GM23248 (cell line): Measurements from ENCODE around the gene GPC4. TPM values are rescaled to one million over a fixed set of nuclear protein-coding genes. Genes with fewer than 3 reads are reported as not detected.

Experiments
- DNase-seq: peaks from one replicate; pipeline ENCODE4 v3.0.0-alpha.2; 2015
- H2AFZ ChIP-seq: fragments of 200-600 bp; sonication (generic); 2 replicates; pipeline ENCODE4 v1.6.1; 2016; ENCODE audit warnings: antibody characterized with exemption
- H3F3A ChIP-seq: fragments of 200-600 bp; sonication (generic); 2 replicates; pipeline ENCODE4 v1.6.1; 2016; ENCODE audit warnings: mild to moderate bottlenecking, antibody characterized with exemption, mixed run types; ENCODE audit not compliant: insufficient read depth
- H3K27ac ChIP-seq: fragments of 200-600 bp; sonication (generic); 2 replicates; pipeline ENCODE4 v1.5.1; 2016; ENCODE audit warnings: mild to moderate bottlenecking
- H3K27me3 ChIP-seq: fragments of 200-600 bp; sonication (generic); replicated peaks from 2 replicates; pipeline ENCODE4 v1.6.1; 2016; ENCODE audit warnings: mild to moderate bottlenecking; ENCODE audit not compliant: insufficient read depth
- H3K36me3 ChIP-seq: fragments of 200-600 bp; sonication (generic); 2 replicates; pipeline ENCODE4 v1.6.1; 2016; ENCODE audit warnings: low read depth, mild to moderate bottlenecking
- H3K4me1 ChIP-seq: fragments of 200-600 bp; sonication (generic); 2 replicates; pipeline ENCODE4 v1.6.1; 2016; ENCODE audit warnings: mild to moderate bottlenecking; ENCODE audit not compliant: insufficient read depth
- H3K4me2 ChIP-seq: fragments of 200-600 bp; sonication (generic); one replicate; pipeline ENCODE4 v1.6.1; 2016; ENCODE audit warnings: mild to moderate bottlenecking; ENCODE audit not compliant: unreplicated experiment
- H3K4me3 ChIP-seq: fragments of 200-600 bp; sonication (generic); 2 replicates; pipeline ENCODE4 v1.5.1; 2016; ENCODE audit warnings: mild to moderate bottlenecking
- H3K79me2 ChIP-seq: fragments of 200-600 bp; sonication (generic); 2 replicates; pipeline ENCODE4 v1.6.1; 2016; ENCODE audit warnings: mild to moderate bottlenecking; ENCODE audit not compliant: insufficient read depth
- H3K9ac ChIP-seq: fragments of 200-600 bp; sonication (generic); 2 replicates; pipeline ENCODE4 v1.6.1; 2016; ENCODE audit warnings: mild to moderate bottlenecking
- H3K9me2 ChIP-seq: fragments of 200-600 bp; sonication (generic); 2 replicates; pipeline ENCODE4 v1.6.1; 2016; ENCODE audit warnings: mixed run types, mild to moderate bottlenecking, moderate library complexity; ENCODE audit not compliant: insufficient read depth
- H3K9me3 ChIP-seq: fragments of 200-600 bp; sonication (generic); one replicate; pipeline ENCODE4 v1.6.1; 2017; ENCODE audit warnings: low read depth
- H4K20me1 ChIP-seq: fragments of 200-600 bp; sonication (generic); 2 replicates; pipeline ENCODE4 v1.6.0; 2016; ENCODE audit not compliant: insufficient read depth
- EZH2 ChIP-seq: fragments of 200-600 bp; sonication (generic); IDR thresholded peaks from 2 replicates; pipeline ENCODE4 v1.6.1; 2018; ENCODE audit warnings: antibody characterized with exemption, mild to moderate bottlenecking; ENCODE audit not compliant: insufficient read depth, poor library complexity, severe bottlenecking
- EZH2phosphoT487 ChIP-seq: fragments of 200-600 bp; sonication (generic); IDR thresholded peaks from 2 replicates; pipeline ENCODE4 v1.6.1; 2018; ENCODE audit warnings: antibody characterized with exemption, moderate library complexity, mild to moderate bottlenecking, low read depth; ENCODE audit not compliant: insufficient read depth
- WGBS, 2 experiments: methylation state at CpG; one replicate each; pipeline ENCODE4 v1.1.6; 2015 to 2017; ENCODE audit warnings: low lambda C conversion rate in 2 of 2, low coverage in 1 of 2; ENCODE audit errors: missing lambda C conversion rate in 2 of 2; 5-methylcytosine and 5-hydroxymethylcytosine counted together
- in situ Hi-C: fragments of 300-500 bp; cut with MboI; formaldehyde crosslinking; loops from 2 replicates; pipeline ENCODE4 v1.15.0; 2020
- polyA plus RNA-seq: library from polyadenylated mRNA; unstranded; fragments of >200 nt; fragmentation: Nextera tagmentation; extraction: Ambion mirVana; gene quantifications from 2 replicates; pipeline ENCODE4 v1.2.1, GENCODE V29; 2016
- total RNA-seq: library from RNA; depleted of rRNA; stranded (reverse); fragments of >200 nt; shearing (Covaris generic); gene quantifications from 2 replicates; pipeline ENCODE4 v1.2.3, GENCODE V29; 2014

GPC4 gene
- total and polyA plus RNA-seq, 2 experiments from 2014 or later = 1.9 to 6.4 TPM

GRCh38 chrX:133402042-133402453, 13.2 kb downstream of the GPC4 start:
- in situ Hi-C loops = no loop called here
- no peak for TF ChIP-seq EZH2
- TF ChIP-seq EZH2phosphoT487 = 0 out of 2 replicates have a peak, but pooled peaks have one; percentile 49
- Histone ChIP-seq H3K27me3 (no peaks in the 10 kb centered on the region), H3K79me2 (no peaks in the 10 kb centered on the region), H3K4me1 (peaks cover 9% of the 10 kb centered on the region), H3K9me3 (no peaks in the 10 kb centered on the region), H3K27ac (peak overlapping the region; percentile 37; the same call in 1 of the 2 replicates), H2AFZ (no peak overlapping the region), H3K4me3 (no peak overlapping the region), H3K9me2 (no peaks in the 10 kb centered on the region), H4K20me1 (no peaks in the 10 kb centered on the region), H3K9ac (no peak overlapping the region), H3K36me3 (no peaks in the 10 kb centered on the region), H3K4me2 (no peak overlapping the region), H3F3A (0 out of 2 replicates have a peak, but pooled peaks cover 8% of the 10 kb centered on the region)
- WGBS, 2 experiments = 3 to 4% methylated on average over 2 of the region's 2 CpGs
- peak; percentile 65 for DNase-seq

- Histone ChIP-seq H3K27me3 (no peaks in the 10 kb centered on the region), H3F3A (0 out of 2 replicates have a peak, but pooled peaks cover 8% of the 10 kb centered on the region), H3K4me2 (no peak overlapping the region), H3K9me2 (no peaks in the 10 kb centered on the region), H4K20me1 (no peaks in the 10 kb centered on the region), H3K4me3 (no peak overlapping the region), H3K27ac (peak overlapping the region; percentile 37; the same call in 1 of the 2 replicates), H3K4me1 (peaks cover 9% of the 10 kb centered on the region), H3K79me2 (no peaks in the 10 kb centered on the region), H3K36me3 (no peaks in the 10 kb centered on the region), H2AFZ (no peak overlapping the region), H3K9me3 (no peaks in the 10 kb centered on the region), H3K9ac (no peak overlapping the region)
- WGBS, 2 experiments = 0 to 8% methylated on average over 1 of the region's 1 CpG
- no peak for TF ChIP-seq EZH2phosphoT487
- TF ChIP-seq EZH2 = no peak
- in situ Hi-C loops = no loop called here
- peak; percentile 32 for DNase-seq
Measured at GRCh38 chrX:133401536-133401935, 13.8 kb downstream of the GPC4 start.

GRCh38 chrX:133399411-133399810, 15.9 kb downstream of the GPC4 start:
- TF ChIP-seq EZH2 = no peak
- no peak for TF ChIP-seq EZH2phosphoT487
- H3K27me3 ChIP-seq = no peaks in the 10 kb centered on the region
- 65 to 69% methylated on average over 3 of the region's 3 CpGs for WGBS, 2 experiments

GRCh38 chrX:133394765-133395164, 20.5 kb downstream of the GPC4 start:
- in situ Hi-C loops = no loop called here
- 96 to 100% methylated on average over 2 of the region's 2 CpGs for WGBS, 2 experiments
- no peak overlapping the region for H3K9ac ChIP-seq

More at GRCh38 chrX:133399411-133399810, 15.9 kb downstream of the GPC4 start:
- H3K36me3 ChIP-seq = no peaks in the 10 kb centered on the region
- 0 out of 2 replicates have a peak, but pooled peaks cover 8% of the 10 kb centered on the region for H3F3A ChIP-seq
- no peak for DNase-seq
- in situ Hi-C loops = no loop called here
- H4K20me1 ChIP-seq = no peaks in the 10 kb centered on the region
- H3K4me1 ChIP-seq = peaks cover 9% of the 10 kb centered on the region
- H3K9me2 ChIP-seq = no peaks in the 10 kb centered on the region
- H3K4me3 ChIP-seq = no peak overlapping the region
- H3K4me2 ChIP-seq = no peak overlapping the region
- H3K79me2 ChIP-seq = no peaks in the 10 kb centered on the region
- no peak overlapping the region for H3K27ac ChIP-seq
- no peak overlapping the region for H2AFZ ChIP-seq
- no peaks in the 10 kb centered on the region for H3K9me3 ChIP-seq
- H3K9ac ChIP-seq = no peak overlapping the region

GRCh38 chrX:133392671-133393070, 22.6 kb downstream of the GPC4 start:
- Histone ChIP-seq H3K27ac (no peak overlapping the region), H3K36me3 (no peaks in the 10 kb centered on the region), H3K4me1 (no peaks in the 10 kb centered on the region), H2AFZ (no peak overlapping the region), H3K27me3 (no peaks in the 10 kb centered on the region), H3K9me2 (no peaks in the 10 kb centered on the region), H3K4me2 (no peak overlapping the region), H3F3A (no peaks in the 10 kb centered on the region), H3K9me3 (no peaks in the 10 kb centered on the region), H3K9ac (no peak overlapping the region), H3K79me2 (no peaks in the 10 kb centered on the region), H3K4me3 (no peak overlapping the region), H4K20me1 (no peaks in the 10 kb centered on the region)
- no peak for DNase-seq
- 82 to 89% methylated on average over 6 to 8 of the region's 8 CpGs for WGBS, 2 experiments
- TF ChIP-seq EZH2 (no peak), EZH2phosphoT487 (no peak)
- in situ Hi-C loops = no loop called here

More at GRCh38 chrX:133394765-133395164, 20.5 kb downstream of the GPC4 start:
- Histone ChIP-seq H2AFZ (no peak overlapping the region), H3K4me3 (no peak overlapping the region), H3K79me2 (no peaks in the 10 kb centered on the region), H3K9me2 (no peaks in the 10 kb centered on the region), H3K9me3 (no peaks in the 10 kb centered on the region), H3K4me1 (no peaks in the 10 kb centered on the region), H3K27ac (no peak overlapping the region), H3F3A (no peaks in the 10 kb centered on the region), H3K36me3 (no peaks in the 10 kb centered on the region), H4K20me1 (no peaks in the 10 kb centered on the region), H3K4me2 (no peak overlapping the region), H3K27me3 (no peaks in the 10 kb centered on the region)
- DNase-seq = no peak
- TF ChIP-seq EZH2phosphoT487 = no peak
- TF ChIP-seq EZH2 = no peak
